MCF 10A (cell line): Measurements from ENCODE around the gene TSPAN3. TPM values are rescaled to one million over a fixed set of nuclear protein-coding genes. Genes with fewer than 3 reads are reported as not detected.

Experiments used
- BruUV-seq: library from RNA; stranded (reverse); fragments of 400-500 nt; replicated peaks from 2 replicates; lab custom pipeline; 2021; lab: Mats Ljungman, UMichigan
- CTCF ChIA-PET: fragments of 300-600 bp; sonication (Branson Sonifier 250); formaldehyde crosslinking; extraction: SDS; loops from one replicate; lab custom pipeline; 2021; ENCODE audit warnings: antibody characterized with exemption, inconsistent platforms; lab: Yijun Ruan, JAX
- POLR2A ChIA-PET: fragments of 300-600, 350-650 bp; sonication (Branson Sonifier 250); formaldehyde crosslinking; extraction: SDS; loops from one replicate; lab custom pipeline; 2020; ENCODE audit warnings: antibody characterized with exemption, inconsistent platforms; lab: Yijun Ruan, JAX
- DNase-seq: peaks from one replicate; pipeline ENCODE4 v3.0.0-alpha.2; 2018; ENCODE audit not compliant: unreplicated experiment
- H3K27ac Mint-ChIP-seq: one replicate; pipeline ENCODE4 v1.8.0; 2022; ENCODE audit warnings: mild to moderate bottlenecking, low read depth, mixed read lengths; ENCODE audit not compliant: unreplicated experiment
- H3K27me3 Mint-ChIP-seq: one replicate; pipeline ENCODE4 v1.8.0; 2022; ENCODE audit warnings: mixed read lengths; ENCODE audit not compliant: insufficient read depth, unreplicated experiment
- H3K36me3 Mint-ChIP-seq: one replicate; pipeline ENCODE4 v1.8.0; 2022; ENCODE audit warnings: mild to moderate bottlenecking, moderate library complexity, mixed read lengths; ENCODE audit not compliant: insufficient read depth, unreplicated experiment
- H3K4me1 Mint-ChIP-seq: one replicate; pipeline ENCODE4 v1.8.0; 2022; ENCODE audit warnings: mixed read lengths; ENCODE audit not compliant: insufficient read depth, unreplicated experiment
- H3K4me3 Mint-ChIP-seq: one replicate; pipeline ENCODE4 v1.8.0; 2022; ENCODE audit warnings: mild to moderate bottlenecking, moderate library complexity, mixed read lengths; ENCODE audit not compliant: unreplicated experiment
- H3K9me3 Mint-ChIP-seq: one replicate; pipeline ENCODE4 v1.8.0; 2022; ENCODE audit warnings: mixed read lengths; ENCODE audit not compliant: unreplicated experiment
- CTCF ChIP-seq: fragments of 200-600 bp; IDR thresholded peaks from one replicate; pipeline ENCODE4 v1.8.0; 2022; ENCODE audit warnings: antibody characterized with exemption, mild to moderate bottlenecking; ENCODE audit not compliant: unreplicated experiment
- intact Hi-C: fragments of 100-400 bp; cut with micrococcal nuclease; formaldehyde crosslinking; loops from 2 replicates; pipeline ENCODE4 v1.14.1; 2022
- total RNA-seq: library from RNA; stranded (reverse); gene quantifications from 2 replicates; pipeline ENCODE4 v1.2.3, GENCODE V29; 2022

The TSPAN3 gene
- total RNA-seq, 1 experiment from 2014 or later, result 96.6 TPM

GRCh38 chr15:77033729-77034671 is 36.9 kb downstream of the TSPAN3 start:
- Mint-ChIP-seq H3K36me3 (no peaks in the 10 kb centered on the region), H3K9me3 (no peaks in the 10 kb centered on the region), H3K27ac (no peak overlapping the region), H3K4me3 (no peak overlapping the region), H3K4me1 (no peaks in the 10 kb centered on the region), H3K27me3 (no peaks in the 10 kb centered on the region)
- BruUV-seq, result no TSS peak
- no peak for TF ChIP-seq CTCF
- intact Hi-C loops, result no loop called here
- ChIA-PET POLR2A (interaction anchor here (0.6 to 0.7 kb wide), 3 partner anchors 24 to 1665 kb away, joined by 3 read pairs; partner anchors contain the start of gene MAN2C1), CTCF (interaction anchor here (0.6 to 3.4 kb wide), 6 partner anchors 9 to 463 kb away, joined by 3 to 18 read pairs (median 3); no protein-coding TSS in a partner anchor)
- no peak for DNase-seq

GRCh38 chr15:77033417-77033728 is 37.5 kb downstream of the TSPAN3 start:
- H3K36me3 Mint-ChIP-seq, result no peaks in the 10 kb centered on the region
- POLR2A ChIA-PET, result interaction anchor here (0.7 kb wide), 2 partner anchors 24 to 47 kb away, joined by 3 read pairs; no protein-coding TSS in a partner anchor

GRCh38 chr15:77032647-77033416 is 38.1 kb downstream of the TSPAN3 start:
- TF ChIP-seq CTCF, result no peak
- no peak overlapping the region for H3K4me3 Mint-ChIP-seq
- DNase-seq, result no peak
- BruUV-seq, result no TSS peak
- H3K27ac Mint-ChIP-seq, result no peak overlapping the region
- CTCF ChIA-PET, result interaction anchor here (0.6 to 3.4 kb wide), 5 partner anchors 8 to 510 kb away, joined by 4 to 18 read pairs (median 5); no protein-coding TSS in a partner anchor
- intact Hi-C loops, result no loop called here
- H3K36me3 Mint-ChIP-seq, result no peaks in the 10 kb centered on the region
- H3K27me3 Mint-ChIP-seq, result no peaks in the 10 kb centered on the region
- H3K9me3 Mint-ChIP-seq, result no peaks in the 10 kb centered on the region
- POLR2A ChIA-PET, result interaction anchor here (0.7 to 1.1 kb wide), 2 partner anchors 18 to 82 kb away, joined by 3 read pairs; no protein-coding TSS in a partner anchor
- H3K4me1 Mint-ChIP-seq, result no peaks in the 10 kb centered on the region

More at GRCh38 chr15:77033417-77033728, 37.5 kb downstream of the TSPAN3 start:
- no TSS peak for BruUV-seq
- Mint-ChIP-seq H3K4me3 (no peak overlapping the region), H3K9me3 (no peaks in the 10 kb centered on the region), H3K27ac (no peak overlapping the region), H3K27me3 (no peaks in the 10 kb centered on the region), H3K4me1 (no peaks in the 10 kb centered on the region)
- CTCF ChIA-PET, result interaction anchor here (3.4 kb wide), 1 partner anchor 9 kb away, joined by 18 read pairs; no protein-coding TSS in a partner anchor
- TF ChIP-seq CTCF, result no peak
- DNase-seq, result no peak
- intact Hi-C loops, result no loop called here
